OCI-LY7 (cell line): ENCODE results near the gene WIPF2. TPM values are rescaled to one million over a fixed set of nuclear protein-coding genes. Genes with fewer than 3 reads are reported as not detected.
A peak's percentile ranks its signal among the peaks of the same experiment; 100 is the strongest.
"Not testable (repeated sequence)": the region's sequence is repeated elsewhere in the genome, so short reads cannot be mapped to it uniquely, and the experiment has no call there.

Experiments used
- BruUV-seq: library from RNA; stranded (reverse); fragments of 400-500 nt; replicated peaks from 2 replicates; lab custom pipeline; 2021; lab: Mats Ljungman, UMichigan
- CTCF ChIA-PET: fragments of 300-600 bp; sonication (Branson Sonifier 250); formaldehyde crosslinking; loops from one replicate; lab custom pipeline; 2022; ENCODE audit warnings: antibody characterized with exemption; ENCODE audit not compliant: unreplicated experiment; lab: Charles Lee
- POLR2A ChIA-PET: fragments of 300-600 bp; sonication (Branson Sonifier 250); formaldehyde crosslinking; loops from one replicate; lab custom pipeline; 2022; ENCODE audit warnings: antibody characterized with exemption; lab: Charles Lee
- DNase-seq: peaks from one replicate; pipeline ENCODE4 v3.0.0-alpha.2; 2015; ENCODE audit warnings: low spot score
- H2AFZ ChIP-seq: fragments of 200-600 bp; sonication (generic), shearing (Covaris generic); 2 replicates; pipeline ENCODE4 v1.6.1; 2014; ENCODE audit warnings: mild to moderate bottlenecking, antibody characterized with exemption, low read length, moderate library complexity
- H3K27ac ChIP-seq: fragments of 200-600 bp; sonication (generic); 2 replicates; pipeline ENCODE4 v1.5.1; 2014; ENCODE audit warnings: mixed run types, low read depth, mild to moderate bottlenecking, moderate library complexity, low read length, inconsistent platforms; ENCODE audit not compliant: poor library complexity, severe bottlenecking
- H3K36me3 ChIP-seq: fragments of 200-600 bp; sonication (generic); 2 replicates; pipeline ENCODE4 v1.6.1; 2014; ENCODE audit warnings: mild to moderate bottlenecking, antibody characterized with exemption, low read length, moderate library complexity, mixed read lengths; ENCODE audit not compliant: insufficient read depth
- H3K4me1 ChIP-seq: fragments of 200-600 bp; sonication (generic); 2 replicates; pipeline ENCODE4 v1.5.1; 2014; ENCODE audit warnings: mild to moderate bottlenecking, low read length; ENCODE audit not compliant: insufficient read depth, poor library complexity, severe bottlenecking
- H3K4me2 ChIP-seq: fragments of 200-600 bp; sonication (generic); 2 replicates; pipeline ENCODE4 v1.6.1; 2014; ENCODE audit warnings: mild to moderate bottlenecking, low read length
- H3K4me3 ChIP-seq: fragments of 200-600 bp; sonication (generic); 2 replicates; pipeline ENCODE4 v1.5.1; 2014; ENCODE audit warnings: mild to moderate bottlenecking, low read depth, low read length; ENCODE audit not compliant: poor library complexity, severe bottlenecking
- H3K79me2 ChIP-seq: fragments of 200-600 bp; sonication (generic); 2 replicates; pipeline ENCODE4 v1.6.1; 2016; ENCODE audit warnings: low read depth, mild to moderate bottlenecking, low read length, moderate library complexity, mixed read lengths; ENCODE audit not compliant: insufficient read depth
- H3K9me2 ChIP-seq: fragments of 200-600 bp; sonication (generic); 2 replicates; pipeline ENCODE4 v1.6.1; 2016; ENCODE audit warnings: mild to moderate bottlenecking, low read length, mixed read lengths; ENCODE audit not compliant: insufficient read depth
- H3K9me3 ChIP-seq: fragments of 200-600 bp; sonication (generic); 2 replicates; pipeline ENCODE4 v1.6.1; 2014; ENCODE audit warnings: mild to moderate bottlenecking, mixed run types, low read length, mixed read lengths
- H4K20me1 ChIP-seq: fragments of 200-600 bp; sonication (generic); 2 replicates; pipeline ENCODE4 v1.6.1; 2014; ENCODE audit warnings: mild to moderate bottlenecking, antibody characterized with exemption, low read length, moderate library complexity, mixed read lengths; ENCODE audit not compliant: insufficient read depth
- CTCF ChIP-seq: fragments of 200-600 bp; sonication (generic); conservative IDR thresholded peaks from 2 replicates; pipeline ENCODE4 v1.5.1; 2014; ENCODE audit warnings: mild to moderate bottlenecking, antibody characterized with exemption, low read length, moderate library complexity, mixed read lengths
- EZH2phosphoT487 ChIP-seq: fragments of 200-600 bp; sonication (generic); IDR thresholded peaks from 2 replicates; pipeline ENCODE4 v1.6.1; 2018; ENCODE audit warnings: low read depth, borderline replicate concordance, mild to moderate bottlenecking, mixed run types, antibody characterized with exemption, low read length, moderate library complexity, mixed read lengths
- intact Hi-C: fragments of 100-400 bp; cut with micrococcal nuclease; formaldehyde crosslinking; loops from one replicate; pipeline ENCODE4 v1.10.0; 2022; ENCODE audit not compliant: unreplicated experiment
- total RNA-seq, 2 experiments: library from RNA; depleted of rRNA in 1 of 2; stranded (reverse); fragments of >200 nt in 1 of 2; shearing (Covaris generic) in 1 of 2; gene quantifications; 2 replicates each; pipeline ENCODE4 v1.2.3, GENCODE V29; 2014 to 2022

The WIPF2 gene
- total RNA-seq, 2 experiments from 2014 or later = 4.7 to 20.3 TPM

GRCh38 chr17:40298726-40299125 is 79.6 kb downstream of the WIPF2 start:
- Histone ChIP-seq H3K27ac (no peak overlapping the region), H3K79me2 (peaks cover 4% of the 10 kb centered on the region; the same call in 1 of the 2 replicates), H2AFZ (no peak overlapping the region), H3K4me1 (no peaks in the 10 kb centered on the region), H3K36me3 (peaks cover 100% of the 10 kb centered on the region), H4K20me1 (peaks cover 14% of the 10 kb centered on the region), H3K9me3 (no peaks in the 10 kb centered on the region), H3K4me3 (no peak overlapping the region), H3K9me2 (no peaks in the 10 kb centered on the region), H3K4me2 (no peak overlapping the region)
- TF ChIP-seq EZH2phosphoT487 = no peak
- no peak for TF ChIP-seq CTCF
- CTCF ChIA-PET = no interaction called here
- no TSS peak for BruUV-seq
- POLR2A ChIA-PET = no interaction called here
- DNase-seq = no peak
- intact Hi-C loops = no loop called here

GRCh38 chr17:40299159-40299757 is 80.2 kb downstream of the WIPF2 start:
- not testable (repeated sequence) for H3K27ac ChIP-seq, H3K4me1 ChIP-seq, DNase-seq

GRCh38 chr17:40301315-40301714 is 82.2 kb downstream of the WIPF2 start:
- DNase-seq = no peak
- Histone ChIP-seq H4K20me1 (peaks cover 18% of the 10 kb centered on the region), H3K27ac (no peak overlapping the region), H3K36me3 (peaks cover 92% of the 10 kb centered on the region), H3K79me2 (peaks cover 4% of the 10 kb centered on the region; the same call in 1 of the 2 replicates), H3K4me2 (no peak overlapping the region), H3K4me1 (no peaks in the 10 kb centered on the region), H2AFZ (no peak overlapping the region), H3K9me3 (no peaks in the 10 kb centered on the region), H3K4me3 (no peak overlapping the region), H3K9me2 (no peaks in the 10 kb centered on the region)
- ChIA-PET CTCF (no interaction called here), POLR2A (no interaction called here)
- intact Hi-C loops = loop anchor here (5.0 kb wide), 1 partner anchor 231 kb away; no protein-coding TSS in a partner anchor
- no TSS peak for BruUV-seq
- peak; percentile 60 for TF ChIP-seq CTCF
- TF ChIP-seq EZH2phosphoT487 = no peak

More at GRCh38 chr17:40299159-40299757, 80.2 kb downstream of the WIPF2 start:
- BruUV-seq, H3K9me3 ChIP-seq, H3K4me3 ChIP-seq, H3K79me2 ChIP-seq, H2AFZ ChIP-seq, intact Hi-C loops, H3K4me2 ChIP-seq, H3K9me2 ChIP-seq: not testable (repeated sequence)
- H3K36me3 ChIP-seq = peaks cover 100% of the 10 kb centered on the region
- POLR2A ChIA-PET = interaction anchor here (0.6 to 0.8 kb wide), 3 partner anchors 12 to 1706 kb away, joined by 3 to 4 read pairs (median 3); no protein-coding TSS in a partner anchor
- H4K20me1 ChIP-seq = peaks cover 18% of the 10 kb centered on the region
- CTCF ChIA-PET = interaction anchor here (0.6 kb wide), 1 partner anchor 53 kb away, joined by 3 read pairs; no protein-coding TSS in a partner anchor
